Measurements from ENCODE around the gene ZSCAN22. TPM values are rescaled to one million over a fixed set of nuclear protein-coding genes. Genes with fewer than 3 reads are reported as not detected.
A peak's percentile ranks its signal among the peaks of the same experiment; 100 is the strongest.

The ZSCAN22 gene
- total and polyA plus RNA-seq, 2 of the 13 experiments (the other 11 are each of a cell fraction or from before 2014, with no cell fraction given), result 2.5 to 3.5 TPM

GRCh38 chr19:58279042-58279924 is 47.5 kb upstream of the ZSCAN22 start (continued):
- no peak for TF ChIP-seq ZNF512B (CRISPR knock-in tag; IDR thresholded peaks at IDR 0.05; ENCODE audit: borderline replicate concordance)
- TF ChIP-seq TCF7 (IDR thresholded peaks at IDR 0.05; ENCODE audit: low read depth), result no peak
- no peak for TF ChIP-seq BHLHE40 (IDR thresholded peaks at IDR 0.05; ENCODE audit: low read length)
- TF ChIP-seq EED (CRISPR knock-in tag; IDR thresholded peaks at IDR 0.05), result peak; percentile 76; the same call in 1 of the 2 replicates
- TF ChIP-seq HDAC1 (CRISPR knock-in tag; IDR thresholded peaks at IDR 0.05), result no peak; the same call in 1 of the 2 replicates
- TF ChIP-seq ZNF263 (CRISPR knock-in tag; IDR thresholded peaks at IDR 0.05), result peak; percentile 36
- TF ChIP-seq ZNF232 (CRISPR knock-in tag; IDR thresholded peaks at IDR 0.05; ENCODE audit: borderline replicate concordance), result peak; percentile 81; the same call in 1 of the 2 replicates
- TF ChIP-seq ZNF777 (CRISPR knock-in tag; IDR thresholded peaks at IDR 0.05), result peak; percentile 56
- no peak for TF ChIP-seq ZSCAN9 (CRISPR knock-in tag; IDR thresholded peaks at IDR 0.05; ENCODE audit: borderline replicate concordance)
- peak; percentile 12; the same call in 1 of the 2 replicates for TF ChIP-seq FOSL1 (CRISPR knock-in tag; IDR thresholded peaks at IDR 0.05; ENCODE audit: borderline replicate concordance)
- no peak for TF ChIP-seq NBN (conservative IDR thresholded peaks at IDR 0.05)
- TF ChIP-seq SALL2 (CRISPR knock-in tag; IDR thresholded peaks at IDR 0.05), result peak; percentile 75
- TF ChIP-seq THAP11 (CRISPR knock-in tag; IDR thresholded peaks at IDR 0.05), result peak; percentile 88
- no peak for TF ChIP-seq ZBTB2 (CRISPR knock-in tag; IDR thresholded peaks at IDR 0.05; ENCODE audit: low read depth)
- TF ChIP-seq NRL (CRISPR knock-in tag; IDR thresholded peaks at IDR 0.05; ENCODE audit: borderline replicate concordance), result peak; percentile 69
- TF ChIP-seq ARNT2 (CRISPR knock-in tag; IDR thresholded peaks at IDR 0.05; ENCODE audit: low read depth), result no peak
- TF ChIP-seq ZBTB26 (CRISPR knock-in tag; IDR thresholded peaks at IDR 0.05; ENCODE audit: borderline replicate concordance), result 0 out of 2 replicates have a peak, but pooled peaks have one; percentile 31
- no peak for TF ChIP-seq TBX3 (IDR thresholded peaks at IDR 0.05; ENCODE audit: borderline replicate concordance)
- no peak for TF ChIP-seq KMT2B (CRISPR knock-in tag; IDR thresholded peaks at IDR 0.05)
- no peak for TF ChIP-seq ZBTB21 (CRISPR knock-in tag; IDR thresholded peaks at IDR 0.05)
- no peak for TF ChIP-seq PLSCR1 (CRISPR knock-in tag; IDR thresholded peaks at IDR 0.05; ENCODE audit: borderline replicate concordance)
